ENCODE measurements around the gene EXPH5.

DNA sequence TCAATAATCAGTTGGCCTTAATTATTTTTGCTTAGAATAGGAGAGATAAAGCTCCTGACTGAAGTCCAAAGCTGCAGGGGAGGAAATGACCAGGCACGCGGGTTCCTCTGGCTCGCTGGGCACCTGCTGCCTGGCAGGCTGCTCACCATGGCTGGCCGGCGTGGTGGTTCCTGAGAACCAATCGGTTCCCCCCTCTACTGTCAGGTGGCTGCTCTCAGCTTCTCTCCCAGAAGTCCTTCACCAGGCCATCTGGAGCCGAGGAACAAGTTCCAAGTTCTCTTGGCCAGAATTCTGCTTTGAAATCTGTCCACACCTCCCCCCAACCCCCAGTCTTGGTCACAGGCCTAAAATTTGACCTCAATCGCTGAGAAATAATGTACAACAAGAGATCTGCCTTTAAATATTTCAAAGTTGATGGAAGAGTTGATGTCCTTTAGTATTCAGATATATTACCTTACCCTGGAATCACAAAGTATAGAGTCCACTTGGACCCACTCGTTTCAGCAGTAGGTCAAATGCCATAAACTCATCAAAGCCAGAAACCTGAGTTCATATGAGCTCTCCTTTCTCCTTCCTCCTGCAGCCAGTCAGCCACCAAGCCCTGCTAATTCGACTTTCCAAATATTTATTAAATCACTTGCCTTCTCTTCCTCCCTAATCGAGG is 25.2 kb downstream of the EXPH5 start:
- TF ChIP-seq CTCF (IDR thresholded peaks at IDR 0.05; ENCODE audit: extremely low read depth in 1 of 2, insufficient read depth in 1 of 2, low read depth in 1 of 2, low read length in 2 of 2) (no peak), POLR2A (IDR thresholded peaks at IDR 0.05; ENCODE audit: low read depth, low read length) (no peak), POLR2AphosphoS5 (IDR thresholded peaks at IDR 0.05; ENCODE audit: insufficient read depth, low read depth, low read length) (no peak), JUN (IDR thresholded peaks at IDR 0.05; ENCODE audit: borderline replicate concordance, insufficient read depth, insufficient read length, low read depth) (no peak), EZH2 (IDR thresholded peaks at IDR 0.05; ENCODE audit: borderline replicate concordance, low read depth, low read length, severe bottlenecking) (no peak), FOS (IDR thresholded peaks at IDR 0.05; ENCODE audit: borderline replicate concordance, insufficient read depth, low read length) (no peak)
- TF ChIP-seq, protein P1, sequence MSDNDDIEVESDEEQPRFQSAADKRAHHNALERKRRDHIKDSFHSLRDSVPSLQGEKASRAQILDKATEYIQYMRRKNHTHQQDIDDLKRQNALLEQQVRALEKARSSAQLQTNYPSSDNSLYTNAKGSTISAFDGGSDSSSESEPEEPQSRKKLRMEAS (IDR thresholded peaks at IDR 0.05; ENCODE audit: insufficient read depth, insufficient read length), result no peak
